Stimulated activated CD8-positive, alpha-beta memory T cell treated with anti-CD3 and anti-CD28 coated beads, Interleukin-4, amount 100 ng/mL, for 1 hour (primary cell): ENCODE data around the gene BLM.
"Not testable (repeated sequence)": the region's sequence is repeated elsewhere in the genome, so short reads cannot be mapped to it uniquely, and the experiment has no call there.

ENCODE experiments used
- DNase-seq, 2 donors: peaks; one replicate each; pipeline ENCODE4 v3.0.0-alpha.2; 2020; ENCODE audit warnings: low read depth in 2 of 2, low spot score in 1 of 2

BLM gene

GRCh38 chr15:90819390-90819789 is 102.2 kb downstream of the BLM start:
- DNase-seq, result no peak

GRCh38 chr15:90819850-90820249 is 102.7 kb downstream of the BLM start:
- DNase-seq, result no peak

GRCh38 chr15:90820481-90820880 is 103.3 kb downstream of the BLM start:
- DNase-seq, result no peak

- DNase-seq, result no peak
Observed at GRCh38 chr15:90822204-90822955, 105.2 kb downstream of the BLM start.

- DNase-seq, result no peak
Observed at GRCh38 chr15:90823455-90823974, 106.4 kb downstream of the BLM start.

GRCh38 chr15:90825115-90825899 is 108.2 kb downstream of the BLM start:
- DNase-seq, result not testable (repeated sequence)

- DNase-seq, result not testable (repeated sequence)
Observed at GRCh38 chr15:90826206-90826885, 109.2 kb downstream of the BLM start.

GRCh38 chr15:90826886-90827435 is 109.8 kb downstream of the BLM start:
- DNase-seq, result no peak

- no peak for DNase-seq
Observed at GRCh38 chr15:90828111-90828510, 111.0 kb downstream of the BLM start.

GRCh38 chr15:90829126-90829525 is 112.0 kb downstream of the BLM start:
- DNase-seq, result no peak

- no peak for DNase-seq
Observed at GRCh38 chr15:90829942-90830440, 112.8 kb downstream of the BLM start.

GRCh38 chr15:90834626-90835025 is 117.5 kb downstream of the BLM start:
- DNase-seq, result no peak

GRCh38 chr15:90836296-90836871 is 119.2 kb downstream of the BLM start:
- no peak for DNase-seq

GRCh38 chr15:90837094-90837493 is 119.9 kb downstream of the BLM start:
- no peak for DNase-seq

GRCh38 chr15:90838139-90838538 is 121.0 kb downstream of the BLM start:
- DNase-seq, result peak; percentile 64 to 82

GRCh38 chr15:90838544-90838943 is 121.4 kb downstream of the BLM start:
- no peak for DNase-seq

- DNase-seq, result no peak
Observed at GRCh38 chr15:90839187-90840071, 122.3 kb downstream of the BLM start.

GRCh38 chr15:90840157-90840855 is 123.2 kb downstream of the BLM start:
- DNase-seq, result no peak

- no peak for DNase-seq
Observed at GRCh38 chr15:90840954-90841353, 123.8 kb downstream of the BLM start.
